Neural crest cell (in vitro differentiated cells): ENCODE measurements around the gene CUTC. TPM values are rescaled to one million over a fixed set of nuclear protein-coding genes. Genes with fewer than 3 reads are reported as not detected.

Experiments used
- DNase-seq: peaks from one replicate; pipeline ENCODE4 v3.0.0; 2021; ENCODE audit warnings: low read depth, mixed read lengths, low spot score
- H3K27ac Mint-ChIP-seq: one replicate; pipeline ENCODE4 v1.8.0; 2021; ENCODE audit warnings: mild to moderate bottlenecking, mixed read lengths; ENCODE audit not compliant: unreplicated experiment
- H3K27me3 Mint-ChIP-seq: 2 replicates; pipeline ENCODE4 v1.8.0; 2021; ENCODE audit warnings: low read depth, mild to moderate bottlenecking, mixed read lengths
- H3K36me3 Mint-ChIP-seq: 2 replicates; pipeline ENCODE4 v1.8.0; 2021; ENCODE audit warnings: low read depth, mild to moderate bottlenecking, mixed read lengths
- H3K4me1 Mint-ChIP-seq: 2 replicates; pipeline ENCODE4 v1.8.0; 2021; ENCODE audit warnings: mixed read lengths
- H3K4me3 Mint-ChIP-seq: one replicate; pipeline ENCODE4 v1.8.0; 2021; ENCODE audit warnings: mild to moderate bottlenecking, mixed read lengths
- H3K9me3 Mint-ChIP-seq: 2 replicates; pipeline ENCODE4 v1.8.0; 2021; ENCODE audit warnings: mixed read lengths
- CTCF ChIP-seq: fragments of 200-600 bp; sonication (generic); conservative IDR thresholded peaks from 2 replicates; pipeline ENCODE4 v1.5.0; 2021; ENCODE audit warnings: antibody characterized with exemption, mild to moderate bottlenecking
- total RNA-seq: library from RNA; stranded (reverse); gene quantifications from 2 replicates; pipeline ENCODE4 v1.2.1, GENCODE V29; 2021

CUTC gene
- total RNA-seq, 1 donor from 2014 or later, result 17.9 TPM

DNA sequence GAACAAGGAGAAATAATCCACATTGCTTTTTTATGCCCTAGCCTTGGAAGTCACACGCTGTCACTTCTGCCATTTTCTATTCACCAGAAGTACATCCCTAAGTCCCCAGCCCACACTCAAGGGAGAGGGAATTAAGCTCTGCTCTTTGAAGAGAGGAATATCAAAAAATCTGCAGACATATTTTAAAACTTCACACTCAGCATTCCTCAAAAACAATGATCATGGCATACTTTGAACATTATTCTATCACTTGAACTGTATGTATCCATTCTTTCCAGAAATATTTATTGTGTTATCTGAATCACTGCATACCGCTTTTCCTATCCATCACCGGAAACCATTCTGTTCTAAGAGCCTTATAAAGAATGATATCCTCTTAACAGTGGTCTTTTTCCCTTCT, 59.8 kb downstream of the CUTC start:
- DNase-seq, result no peak
- no peak overlapping the region for H3K4me3 Mint-ChIP-seq
- H3K27ac Mint-ChIP-seq, result no peak overlapping the region
- H3K4me1 Mint-ChIP-seq, result no peaks in the 10 kb centered on the region
- no peaks in the 10 kb centered on the region for H3K27me3 Mint-ChIP-seq
- H3K9me3 Mint-ChIP-seq, result peaks cover 3% of the 10 kb centered on the region
- TF ChIP-seq CTCF, result no peak
- H3K36me3 Mint-ChIP-seq, result no peaks in the 10 kb centered on the region

DNA sequence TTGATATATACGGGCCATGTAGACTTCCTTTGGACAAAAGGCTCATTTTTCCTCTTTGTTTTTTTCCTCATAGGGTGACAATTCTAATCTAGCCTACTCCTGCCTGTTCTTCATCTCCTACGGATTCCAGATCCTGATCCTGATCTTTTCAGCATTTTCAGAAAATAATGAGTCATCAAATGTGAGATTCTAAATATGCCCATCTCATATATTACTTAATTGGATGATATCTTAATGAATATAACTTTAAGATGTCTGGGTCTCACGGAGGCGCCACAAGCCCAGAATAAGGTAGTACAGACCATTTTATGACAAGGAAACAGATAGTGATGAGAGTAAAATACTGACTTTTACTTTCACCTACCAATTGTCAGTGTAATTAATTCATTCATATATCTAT, 61.8 kb downstream of the CUTC start:
- Mint-ChIP-seq H3K36me3 (no peaks in the 10 kb centered on the region), H3K27ac (no peak overlapping the region), H3K27me3 (no peaks in the 10 kb centered on the region), H3K9me3 (no peaks in the 10 kb centered on the region), H3K4me3 (no peak overlapping the region), H3K4me1 (no peaks in the 10 kb centered on the region)
- TF ChIP-seq CTCF, result no peak
- no peak for DNase-seq

DNA sequence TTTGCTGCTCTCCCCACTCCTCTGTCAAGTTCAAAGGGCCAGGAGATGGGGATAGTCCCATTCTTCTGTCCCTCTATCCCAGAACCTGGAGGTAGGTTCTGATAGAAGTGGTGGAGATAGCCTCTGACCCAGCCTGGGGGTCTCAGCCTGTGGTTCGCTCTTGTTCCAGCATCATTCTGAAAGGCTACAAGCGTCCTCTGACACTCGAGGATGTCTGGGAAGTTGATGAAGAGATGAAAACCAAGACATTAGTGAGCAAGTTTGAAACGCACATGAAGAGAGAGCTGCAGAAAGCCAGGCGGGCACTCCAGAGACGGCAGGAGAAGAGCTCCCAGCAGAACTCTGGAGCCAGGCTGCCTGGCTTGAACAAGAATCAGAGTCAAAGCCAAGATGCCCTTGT, 64.9 kb downstream of the CUTC start:
- Mint-ChIP-seq H3K4me3 (no peak overlapping the region), H3K9me3 (no peaks in the 10 kb centered on the region), H3K36me3 (no peaks in the 10 kb centered on the region), H3K4me1 (no peaks in the 10 kb centered on the region), H3K27me3 (no peaks in the 10 kb centered on the region), H3K27ac (no peak overlapping the region)
- no peak for DNase-seq
- no peak for TF ChIP-seq CTCF

GRCh38 chr10:99798031-99798430, 66.0 kb downstream of the CUTC start:
- Mint-ChIP-seq H3K27ac (no peak overlapping the region), H3K4me3 (no peak overlapping the region), H3K36me3 (no peaks in the 10 kb centered on the region), H3K9me3 (no peaks in the 10 kb centered on the region), H3K27me3 (no peaks in the 10 kb centered on the region), H3K4me1 (no peaks in the 10 kb centered on the region)
- no peak for TF ChIP-seq CTCF
- DNase-seq, result no peak

DNA sequence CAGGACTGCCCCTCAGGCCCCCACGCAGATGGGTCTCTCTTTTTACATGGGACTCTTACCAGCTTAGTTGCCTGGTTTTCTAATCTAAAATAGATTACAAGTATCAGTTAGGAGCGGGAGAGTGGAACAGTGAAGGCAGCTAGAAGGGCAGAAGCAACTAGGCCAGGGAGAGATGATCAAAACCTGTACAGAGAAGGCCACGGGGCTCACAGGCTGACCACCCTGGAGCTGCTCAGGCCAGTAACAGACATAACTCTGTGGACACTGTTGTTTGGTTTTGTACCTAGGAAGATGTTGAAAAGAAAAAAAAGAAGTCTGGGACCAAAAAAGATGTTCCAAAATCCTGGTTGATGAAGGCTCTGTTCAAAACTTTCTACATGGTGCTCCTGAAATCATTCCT, 66.9 kb downstream of the CUTC start:
- TF ChIP-seq CTCF, result no peak
- Mint-ChIP-seq H3K4me3 (no peak overlapping the region), H3K36me3 (peaks cover 4% of the 10 kb centered on the region)

DNA sequence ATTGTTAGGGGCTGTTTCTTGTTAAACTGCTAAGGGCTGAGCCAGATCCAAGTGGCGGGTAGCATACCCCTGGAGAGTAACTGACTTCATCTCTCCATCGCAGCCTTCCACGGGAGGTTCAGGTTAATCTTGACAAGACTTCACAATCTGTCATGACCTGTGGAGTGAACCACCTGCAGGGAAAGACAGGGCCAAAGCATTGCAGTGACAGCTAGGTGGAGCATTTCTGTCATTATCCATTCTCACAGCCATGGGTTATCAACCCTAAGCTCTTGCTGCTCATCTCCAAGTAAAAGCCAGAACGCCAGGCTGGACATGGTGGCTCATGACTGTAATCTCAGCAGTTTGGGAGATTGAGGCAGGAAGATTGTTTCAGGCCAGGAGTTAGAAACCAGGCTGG, 67.6 kb downstream of the CUTC start:
- no peak for TF ChIP-seq CTCF
- Mint-ChIP-seq H3K4me1 (no peaks in the 10 kb centered on the region), H3K9me3 (peaks cover 2% of the 10 kb centered on the region), H3K27me3 (no peaks in the 10 kb centered on the region), H3K27ac (no peak overlapping the region), H3K36me3 (peaks cover 4% of the 10 kb centered on the region), H3K4me3 (no peak overlapping the region)
- no peak for DNase-seq

More for the DNA sequence above, 66.9 kb downstream of the CUTC start:
- Mint-ChIP-seq H3K27ac (no peak overlapping the region), H3K27me3 (no peaks in the 10 kb centered on the region), H3K9me3 (peaks cover 2% of the 10 kb centered on the region), H3K4me1 (no peaks in the 10 kb centered on the region)
- DNase-seq, result no peak
